H1 (cell line): Measurements from ENCODE around the gene NELL1. TPM values are rescaled to one million over a fixed set of nuclear protein-coding genes. Genes with fewer than 3 reads are reported as not detected.

Experiments used
- SP2 ChIP-seq: IDR thresholded peaks from 2 replicates; pipeline ENCODE4 v1.6.1; 2012; ENCODE audit warnings: mild to moderate bottlenecking, low read length, inconsistent platforms
- TEAD4 ChIP-seq: IDR thresholded peaks from 2 replicates; pipeline ENCODE4 v1.6.1; 2012; ENCODE audit warnings: low read depth, low read length, inconsistent platforms, mixed read lengths
- polyA plus RNA-seq, 7 experiments: library from polyadenylated mRNA; depleted of rRNA in 3 of 7; stranded (reverse) in 5 of 7; unstranded in 2 of 7; fragments of >200 nt in 5 of 7; fragments of 200-250 nt in 2 of 7; gene quantifications; 1 replicate in 5 of 7; 2 replicates in 1 of 7; 4 replicates in 1 of 7; pipeline versions ENCODE4 v1.2.1 to v1.2.3, GENCODE V29; 2011 to 2013; ENCODE audit warnings: missing spikeins in 2 of 7, mixed read lengths in 2 of 7
- total RNA-seq: library from RNA; stranded (reverse); fragmentation: NEBNext Ultra II Directional; extraction: Animal tissue kit (Norgen Biotek cat#: 25700); gene quantifications from 2 replicates; pipeline ENCODE4 v1.2.1, GENCODE V29; 2021

NELL1 gene
- total and polyA plus RNA-seq, 2 of the 8 experiments (the other 6 are each of a cell fraction or from before 2014, with no cell fraction given), result 0.21 TPM; not detected in 1

DNA sequence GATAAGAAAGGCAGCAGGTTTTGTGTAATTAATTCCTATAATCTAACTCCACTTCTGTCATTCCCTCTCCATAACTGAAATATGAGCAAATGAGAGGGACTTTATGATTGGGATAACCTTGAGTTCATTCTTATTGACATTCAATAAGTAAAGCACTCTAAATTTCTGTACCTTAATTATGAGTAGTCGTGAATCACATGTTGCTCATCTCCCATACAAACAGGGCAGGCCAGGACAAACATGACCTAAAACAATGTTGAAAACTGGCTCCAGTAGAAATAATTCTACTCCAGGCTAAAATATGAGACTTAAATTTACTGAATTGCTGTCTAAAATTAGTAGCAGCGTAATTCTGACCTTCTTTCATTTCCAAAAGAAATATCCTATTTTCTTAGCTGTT is 505.4 kb downstream of the NELL1 start (continued):
- TF ChIP-seq TEAD4 (no peak), SP2 (no peak)
- TF ChIP-seq, all 59 proteins: peak for 0
